ENCODE measurements around the gene CRYBG1.

The CRYBG1 gene

GRCh38 chr6:106360410-106360988 lies at the start of gene CRYBG1:
Gene CRYBG1, plus strand, starts transcription at chr6:106360717. Its CDS starts 192 bp downstream, at chr6:106360909.
- peak in 30 of 51 donors; percentile 1 to 61 (median 9) for DNase-seq

- DNase-seq, result peak in 1 of 51 donors; percentile 1
Observed at GRCh38 chr6:106315765-106316374, 44.6 kb upstream of the CRYBG1 start.

DNA sequence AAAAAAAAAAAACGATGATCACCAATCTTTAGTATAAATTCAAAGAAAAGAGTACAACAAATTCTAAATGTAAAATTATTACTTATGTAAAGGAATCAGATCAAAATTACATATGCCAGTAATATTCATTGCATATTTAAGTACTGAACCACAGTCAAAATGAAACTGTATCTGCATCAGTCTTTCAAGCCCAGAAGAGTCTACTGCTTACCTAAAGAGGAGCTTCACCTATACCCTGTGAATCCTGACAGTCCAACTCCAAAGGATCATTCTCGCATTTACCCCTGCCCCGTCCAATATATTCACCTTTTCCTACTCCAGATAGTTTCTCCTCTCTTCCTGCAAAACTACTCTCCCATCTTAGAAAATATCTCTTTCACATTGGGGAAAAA lies 44.1 kb upstream of the CRYBG1 start:
- no peak for DNase-seq

DNA sequence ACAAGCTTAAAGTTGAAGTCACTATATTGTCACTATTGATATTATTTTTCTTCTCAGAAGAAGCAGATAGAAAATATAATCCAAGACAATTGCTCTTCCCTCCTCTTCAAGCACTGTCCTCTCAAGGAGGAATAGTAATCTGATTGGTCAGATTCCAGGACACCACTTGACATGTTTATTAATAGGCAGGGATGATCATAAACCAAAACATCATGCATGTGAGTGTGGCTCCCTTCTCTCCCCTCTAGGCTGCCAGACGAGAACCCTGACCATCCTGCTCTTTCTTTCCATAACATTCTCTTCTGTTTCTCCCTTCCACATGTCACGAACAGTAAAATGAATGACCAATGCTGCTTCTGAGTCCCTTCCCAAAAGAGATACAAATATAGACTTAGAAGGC lies 42.5 kb upstream of the CRYBG1 start:
- DNase-seq, result no peak

DNA sequence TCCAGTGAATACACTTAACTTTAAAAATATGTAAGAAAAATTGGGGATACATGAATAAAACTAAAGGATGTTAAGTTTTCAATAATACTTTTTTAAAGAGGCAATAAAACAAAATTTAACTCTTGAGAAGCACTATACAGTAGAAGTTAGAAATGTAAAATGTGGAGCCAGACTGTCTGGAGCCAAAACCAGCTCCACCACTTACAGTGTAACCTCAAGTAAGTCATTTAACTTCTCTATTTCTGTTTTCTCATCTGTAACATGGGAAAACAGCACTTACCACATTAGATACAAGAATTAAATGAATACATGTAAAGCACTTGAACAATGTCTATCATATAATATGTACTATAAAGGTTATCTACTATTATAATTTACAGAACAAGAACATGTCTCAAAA lies 41.7 kb upstream of the CRYBG1 start:
- no peak for DNase-seq

DNA sequence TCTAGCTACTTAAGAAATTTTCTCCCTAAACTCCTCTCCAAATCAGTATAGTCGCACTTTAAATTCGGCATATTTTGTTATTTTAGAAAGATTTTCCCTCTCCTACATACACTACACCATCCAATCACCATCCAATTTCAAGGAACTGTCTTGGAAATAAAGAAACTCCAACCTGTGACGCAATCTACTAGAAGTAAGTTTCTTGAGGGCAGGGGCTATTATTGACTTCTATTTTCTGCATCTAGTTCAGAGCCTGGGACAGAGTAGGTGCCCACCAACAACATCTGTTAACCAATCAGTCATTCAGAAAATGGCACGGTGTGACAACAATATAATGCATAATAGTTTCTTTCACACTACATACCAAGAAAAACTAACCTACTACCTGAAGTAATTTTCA lies 38.6 kb upstream of the CRYBG1 start:
- DNase-seq, result no peak

DNA sequence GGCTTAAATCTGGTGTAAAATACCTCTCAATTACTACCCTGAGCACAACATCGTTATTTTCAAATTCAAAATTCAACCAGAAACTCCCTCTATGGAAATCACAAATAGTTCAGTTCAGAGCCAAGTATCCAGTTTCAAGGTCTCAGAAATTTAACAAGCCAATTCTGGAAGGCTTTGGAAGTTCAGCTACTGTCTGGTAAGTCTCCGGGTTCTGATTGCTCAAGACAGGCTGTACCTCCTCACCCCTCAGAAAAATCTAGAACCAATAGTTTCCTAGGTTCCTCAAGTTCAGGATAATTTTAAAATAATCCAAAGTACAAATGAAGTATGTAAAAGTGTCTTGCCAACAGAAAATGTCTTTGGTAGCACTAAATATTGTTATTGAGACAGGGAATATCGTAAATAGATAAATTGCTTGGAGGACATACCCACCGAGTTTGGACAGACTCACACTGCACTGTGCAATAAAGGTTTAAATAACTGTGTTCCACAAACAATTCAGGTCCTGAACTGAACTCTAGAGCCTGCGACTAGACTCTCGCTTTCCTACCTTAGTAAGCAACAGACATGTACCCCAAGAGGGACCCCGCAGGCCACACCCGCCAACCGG lies 35.7 kb upstream of the CRYBG1 start:
- no peak for DNase-seq

DNA sequence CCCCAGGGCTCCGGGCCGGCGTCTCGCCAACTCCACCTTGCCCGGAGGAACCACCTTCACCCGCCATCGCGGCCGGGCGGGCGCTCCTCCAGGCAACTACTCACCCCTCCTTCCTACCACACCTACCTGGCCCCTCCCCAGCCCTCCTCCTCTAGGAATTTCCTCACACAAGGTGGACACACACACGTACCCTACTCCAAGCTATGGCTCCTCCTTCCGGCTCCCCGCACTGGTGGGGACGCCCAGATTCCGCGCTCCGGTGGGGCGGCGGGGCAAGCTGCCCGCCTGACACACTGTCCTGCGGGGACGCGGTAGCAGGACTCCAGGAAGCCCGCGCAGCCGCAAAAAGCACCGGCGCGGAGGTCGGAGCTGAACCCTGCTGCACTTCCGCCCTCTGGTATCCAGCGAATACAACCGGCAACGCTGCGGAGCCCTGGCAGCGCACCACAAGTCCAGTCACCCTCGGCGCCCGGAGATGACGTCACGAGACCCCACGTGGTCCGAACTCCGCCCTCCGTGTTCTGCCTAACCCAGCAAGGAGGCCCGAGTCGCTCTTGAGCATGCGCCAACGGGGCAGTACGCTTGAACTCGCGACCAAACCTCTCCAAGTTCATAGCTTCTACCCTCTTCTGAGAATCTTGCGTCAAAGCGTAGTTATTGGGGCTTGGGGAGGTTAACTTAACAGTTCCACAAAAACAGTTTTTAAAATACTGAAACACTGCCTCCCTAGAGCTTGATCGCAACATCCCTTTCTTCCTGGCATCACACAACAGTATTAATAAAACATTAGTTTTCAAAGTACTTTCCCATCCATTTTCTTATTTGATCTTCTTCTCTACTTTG lies 35.0 kb upstream of the CRYBG1 start, which contains the start of gene ATG5:
TSS of gene ATG5 (minus strand) at position 425 of the 843 bp plus-strand sequence. CDS start 9,552 bp downstream, outside the sequence.
- DNase-seq, result peak; percentile 92 to 100 (median 97)

DNA sequence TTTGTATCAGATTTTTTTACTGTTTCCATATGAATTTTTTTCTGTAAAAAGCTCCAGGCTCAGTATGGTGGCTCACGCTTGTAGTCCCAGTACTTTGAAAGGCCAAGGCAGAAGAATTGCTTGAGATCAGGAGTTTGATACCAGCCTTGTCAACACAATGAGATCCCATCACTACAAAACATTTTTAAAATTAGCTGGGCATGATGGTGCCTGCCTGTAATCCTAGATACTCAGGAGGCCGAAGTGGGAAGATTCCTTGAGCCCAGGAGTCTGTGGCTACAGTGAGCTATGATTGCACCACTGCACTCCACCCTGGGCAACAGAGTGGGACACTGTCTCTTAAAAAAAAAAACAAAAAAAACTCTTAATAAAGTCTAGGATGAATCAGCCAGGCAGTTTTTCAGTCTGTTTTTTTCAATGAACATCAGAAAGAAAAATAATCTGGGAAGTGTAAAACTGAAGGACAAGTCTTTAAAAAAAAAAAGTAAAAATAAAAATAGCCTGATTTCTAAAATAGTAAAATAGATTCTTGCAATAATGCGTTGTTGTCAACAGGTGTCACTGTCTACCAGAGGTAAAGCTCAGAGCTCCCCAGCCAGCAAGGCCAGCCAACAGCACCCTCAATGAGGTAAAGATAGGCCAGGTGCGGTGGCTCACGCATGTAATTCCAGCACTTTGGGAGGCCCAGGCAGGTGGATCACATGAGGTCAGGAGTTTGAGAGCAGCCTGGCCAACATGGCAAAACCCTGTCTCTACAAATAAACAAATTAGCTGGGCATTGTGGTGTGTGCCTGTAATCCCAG lies 25.7 kb upstream of the CRYBG1 start:
- DNase-seq, result peak in 7 of 51 donors; percentile 0 to 17 (median 5)

GRCh38 chr6:106339334-106340029 lies 21.0 kb upstream of the CRYBG1 start:
- DNase-seq, result peak in 29 of 51 donors; percentile 1 to 64 (median 21)

- no peak for DNase-seq
Observed at GRCh38 chr6:106347219-106347618, 13.3 kb upstream of the CRYBG1 start.

DNA sequence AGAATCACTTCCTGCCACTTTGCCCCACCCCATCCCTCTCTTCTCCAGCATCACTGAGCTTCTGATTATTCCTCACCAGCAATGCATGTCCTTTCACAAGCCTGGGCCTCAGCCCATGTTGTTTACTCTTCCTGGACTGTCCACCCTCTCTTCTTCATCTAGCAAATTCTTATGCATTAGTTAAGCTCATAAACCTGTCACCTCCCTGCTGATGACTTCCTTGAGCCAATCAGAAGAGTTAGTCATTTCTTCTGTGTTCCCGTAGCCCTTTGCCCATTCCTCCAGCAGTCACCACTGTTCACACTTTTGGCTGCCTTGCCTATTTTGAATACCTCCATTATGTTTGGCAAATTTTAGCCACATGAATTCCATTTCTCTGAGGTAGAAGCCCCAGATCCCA lies 4.1 kb upstream of the CRYBG1 start:
- DNase-seq, result no peak

DNA sequence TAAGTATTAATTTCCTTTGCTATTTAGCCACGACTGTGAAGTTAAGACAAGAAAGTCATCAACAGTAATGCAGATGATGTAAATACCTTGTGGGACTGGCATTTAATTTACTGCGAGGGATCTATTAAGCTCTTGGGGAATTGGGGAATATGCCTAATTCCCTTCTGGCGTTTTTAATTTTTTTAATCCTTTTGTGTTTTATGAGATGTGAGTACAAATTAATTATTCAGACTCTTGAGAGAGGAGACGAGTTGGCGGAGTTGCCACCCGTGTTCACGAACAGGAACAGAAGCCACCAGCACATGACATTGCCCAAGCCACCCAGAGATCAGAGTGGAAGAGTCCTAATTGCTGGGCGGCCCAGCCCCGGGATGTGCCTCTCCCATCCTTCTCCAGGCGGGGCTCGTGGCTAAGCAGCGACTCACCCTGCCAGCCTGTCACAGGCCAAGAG lies 533 bp upstream of the CRYBG1 start:
- DNase-seq, result no peak

DNA sequence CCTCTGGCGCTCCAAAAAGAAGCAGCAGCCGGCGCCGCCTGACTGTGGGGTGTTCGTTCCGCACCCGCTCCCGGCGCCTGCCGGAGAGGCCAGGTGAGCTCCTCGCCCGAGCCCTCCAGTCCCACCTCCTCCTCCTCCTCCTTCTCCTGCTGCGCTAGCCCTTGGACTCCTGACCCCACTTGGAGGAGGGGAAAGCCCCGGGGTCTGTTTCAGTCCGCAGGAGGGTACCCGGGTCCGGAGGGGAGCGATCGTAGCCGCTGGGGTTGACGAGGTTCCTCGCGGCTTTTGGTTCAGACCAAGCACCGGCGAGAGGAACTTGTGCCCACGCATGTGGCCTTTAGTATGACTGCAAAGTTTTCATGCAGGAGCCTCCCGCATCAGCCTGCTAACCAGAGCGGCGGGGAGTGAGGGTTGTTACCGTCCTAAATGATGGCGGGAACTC lies 493 bp downstream of the CRYBG1 start:
- DNase-seq, result peak in 2 of 51 donors; percentile 3

DNA sequence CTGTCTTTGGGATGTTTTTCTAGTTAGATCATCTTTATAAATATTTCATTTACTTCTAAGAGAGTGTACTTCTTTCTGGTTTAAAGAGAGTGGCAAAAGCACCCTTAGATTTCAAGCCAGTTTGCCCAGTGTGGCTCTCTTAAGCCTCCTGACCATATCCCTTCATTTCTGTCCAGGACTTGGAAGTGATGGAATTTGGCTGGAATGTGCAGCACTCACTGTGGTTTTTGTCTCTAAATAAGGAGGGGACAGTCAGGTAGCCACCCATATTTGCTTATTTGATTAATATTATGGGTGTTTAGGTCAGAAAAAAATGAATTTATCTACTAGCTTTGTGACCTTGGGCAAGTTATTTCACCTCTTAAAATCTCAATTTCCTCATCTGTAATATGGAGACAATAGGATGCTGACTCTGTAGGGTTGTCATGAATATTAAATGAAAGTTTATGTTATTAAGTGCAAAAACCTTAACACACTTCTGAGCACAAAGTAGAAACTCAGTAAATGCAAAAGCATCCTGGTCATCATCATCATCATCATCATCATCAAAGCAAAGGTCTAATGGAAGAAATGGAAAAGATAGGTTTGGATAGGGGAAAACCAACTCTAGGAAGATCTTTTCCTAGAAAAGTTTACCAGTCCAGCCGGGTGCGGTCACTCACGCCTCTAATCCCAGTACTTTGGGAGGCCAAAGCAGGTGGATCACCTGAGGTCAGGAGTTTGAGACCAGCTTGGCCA lies 3.1 kb downstream of the CRYBG1 start:
- DNase-seq, result no peak

- DNase-seq, result no peak
Observed at GRCh38 chr6:106369739-106370138, 9.2 kb downstream of the CRYBG1 start.

GRCh38 chr6:106370639-106371038 lies 10.1 kb downstream of the CRYBG1 start:
- no peak for DNase-seq

DNA sequence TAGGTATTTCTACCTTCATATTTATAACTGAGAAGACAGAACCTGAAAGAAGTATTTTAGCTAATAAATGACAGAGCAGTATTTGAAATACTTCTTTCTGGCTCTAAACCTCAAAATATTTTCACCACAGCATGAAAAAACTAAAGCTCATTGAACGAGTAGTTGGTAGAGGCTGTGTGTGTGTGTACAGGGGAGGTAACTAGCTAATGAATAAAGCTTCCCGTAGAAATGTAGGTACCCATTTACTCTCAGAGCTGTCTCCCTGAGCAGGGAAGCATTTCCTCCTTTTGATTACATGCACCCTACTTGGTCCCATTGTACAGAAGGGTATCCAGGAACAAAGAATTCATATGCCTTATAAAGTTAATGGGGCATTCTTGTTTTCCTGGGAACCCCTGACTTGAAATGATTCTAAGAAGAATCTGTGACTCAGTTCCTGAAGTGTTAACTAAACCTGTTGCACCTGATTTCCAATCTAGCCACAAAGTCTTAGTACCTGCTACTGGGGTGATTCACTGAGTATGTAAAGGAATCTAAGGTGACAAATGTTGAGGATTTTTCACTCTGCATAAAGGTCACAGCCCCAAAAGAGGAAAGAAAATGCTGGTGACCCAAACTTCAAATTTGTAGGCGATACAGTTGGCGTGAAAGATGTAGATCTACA lies 12.5 kb downstream of the CRYBG1 start:
- no peak for DNase-seq

Data from hypothalamus (tissue), 51 donors.